ENCODE measurements around the gene PTRHD1. TPM values are rescaled to one million over a fixed set of nuclear protein-coding genes. Genes with fewer than 3 reads are reported as not detected.
A peak's percentile ranks its signal among the peaks of the same experiment; 100 is the strongest.
"Not testable (repeated sequence)": the region's sequence is repeated elsewhere in the genome, so short reads cannot be mapped to it uniquely, and the experiment has no call there.

Gene PTRHD1
- total RNA-seq, 4 donors from 2014 or later: 17.3 to 45.0 (median 37.3) TPM

- no peak for TF ChIP-seq POLR2A (IDR thresholded peaks at IDR 0.05)
- TF ChIP-seq, protein P1, sequence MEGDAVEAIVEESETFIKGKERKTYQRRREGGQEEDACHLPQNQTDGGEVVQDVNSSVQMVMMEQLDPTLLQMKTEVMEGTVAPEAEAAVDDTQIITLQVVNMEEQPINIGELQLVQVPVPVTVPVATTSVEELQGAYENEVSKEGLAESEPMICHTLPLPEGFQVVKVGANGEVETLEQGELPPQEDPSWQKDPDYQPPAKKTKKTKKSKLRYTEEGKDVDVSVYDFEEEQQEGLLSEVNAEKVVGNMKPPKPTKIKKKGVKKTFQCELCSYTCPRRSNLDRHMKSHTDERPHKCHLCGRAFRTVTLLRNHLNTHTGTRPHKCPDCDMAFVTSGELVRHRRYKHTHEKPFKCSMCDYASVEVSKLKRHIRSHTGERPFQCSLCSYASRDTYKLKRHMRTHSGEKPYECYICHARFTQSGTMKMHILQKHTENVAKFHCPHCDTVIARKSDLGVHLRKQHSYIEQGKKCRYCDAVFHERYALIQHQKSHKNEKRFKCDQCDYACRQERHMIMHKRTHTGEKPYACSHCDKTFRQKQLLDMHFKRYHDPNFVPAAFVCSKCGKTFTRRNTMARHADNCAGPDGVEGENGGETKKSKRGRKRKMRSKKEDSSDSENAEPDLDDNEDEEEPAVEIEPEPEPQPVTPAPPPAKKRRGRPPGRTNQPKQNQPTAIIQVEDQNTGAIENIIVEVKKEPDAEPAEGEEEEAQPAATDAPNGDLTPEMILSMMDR (IDR thresholded peaks at IDR 0.05 in 4 of 5, conservative IDR thresholded peaks at IDR 0.05 in 1 of 5): no peak
- H3K27ac ChIP-seq: no peak overlapping the region
These were observed 13.5 kb upstream of the PTRHD1 start for GRCh38 chr2:24806661-24807036.

DNA sequence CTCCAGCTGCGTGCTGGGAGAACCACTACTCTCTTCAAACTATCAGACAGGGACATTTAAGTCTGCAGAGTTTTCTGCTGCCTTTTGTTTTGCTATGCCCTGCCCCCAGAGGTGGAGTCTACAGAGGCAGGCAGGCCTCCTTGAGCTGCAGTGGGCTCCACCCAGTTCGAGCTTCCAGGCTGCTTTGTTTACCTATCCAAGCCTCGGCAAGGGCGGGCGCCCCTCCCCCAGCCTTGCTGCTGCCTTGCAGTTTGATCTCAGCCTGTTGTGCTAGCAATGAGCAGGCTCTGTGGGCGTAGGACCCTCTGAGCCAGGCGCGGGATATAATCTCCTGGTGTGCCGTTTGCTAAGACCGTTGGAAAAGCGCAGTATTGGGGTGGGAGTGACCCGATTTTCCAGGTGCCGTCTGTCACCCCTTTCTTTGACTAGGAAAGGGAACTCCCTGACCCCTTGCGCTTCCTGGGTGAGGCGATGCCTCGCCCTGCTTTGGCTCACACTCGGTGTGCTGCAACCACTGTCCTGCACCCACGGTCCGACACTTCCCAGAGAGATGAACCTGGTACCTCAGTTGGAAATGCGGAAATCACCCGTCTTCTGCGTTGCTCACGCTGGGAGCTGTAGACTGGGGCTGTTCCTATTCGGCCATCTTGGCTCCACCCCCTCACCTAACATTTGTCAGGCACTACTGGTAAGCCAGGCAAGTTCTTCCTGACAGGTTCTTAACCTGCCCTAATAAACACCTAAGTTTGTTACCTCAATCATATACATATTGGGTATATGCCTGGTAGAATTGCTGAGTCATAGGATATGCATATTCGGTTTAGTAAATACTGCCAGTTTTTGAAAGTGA, 12.8 kb upstream of the PTRHD1 start:
- H3K4me3 ChIP-seq; ATAC-seq; H3K4me1 ChIP-seq; in situ Hi-C loops (cut with MboI; ENCODE audit: low sequenced_read_pairs in 4 of 4); H3K9me3 ChIP-seq; H3K27me3 ChIP-seq; DNase-seq; H3K27ac ChIP-seq; intact Hi-C loops (cut with DNase I; ENCODE audit: low total_unique reads); H3K36me3 ChIP-seq: not testable (repeated sequence)

More at GRCh38 chr2:24806661-24807036, 13.5 kb upstream of the PTRHD1 start:
- DNase-seq: no peak
- in situ Hi-C loops (cut with MboI; ENCODE audit: low sequenced_read_pairs in 4 of 4): no loop called here
- Histone ChIP-seq H3K36me3 (no peaks in the 10 kb centered on the region), H3K27me3 (no peaks in the 10 kb centered on the region), H3K9me3 (no peaks in the 10 kb centered on the region), H3K4me3 (no peak overlapping the region), H3K4me1 (no peaks in the 10 kb centered on the region)
- ATAC-seq: no peak
- intact Hi-C loops (cut with DNase I; ENCODE audit: low total_unique reads): no loop called here

DNA sequence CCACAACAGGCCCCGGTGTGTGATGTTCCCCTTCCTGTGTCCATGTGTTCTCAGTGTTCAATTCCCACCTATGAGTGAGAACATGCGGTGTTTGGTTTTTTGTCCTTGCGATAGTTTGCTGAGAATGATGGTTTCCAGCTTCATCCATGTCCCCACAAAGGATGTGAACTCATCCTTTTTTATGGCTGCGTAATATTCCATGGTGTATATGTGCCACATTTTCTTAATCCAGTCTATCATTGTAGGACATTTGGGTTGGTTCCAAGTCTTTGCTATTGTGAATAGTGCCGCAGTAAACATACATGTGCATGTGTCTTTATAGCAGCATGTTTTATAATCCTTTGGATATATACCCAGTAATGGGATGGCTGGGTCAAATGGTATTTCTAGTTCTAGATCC, 7.3 kb upstream of the PTRHD1 start:
- H3K27ac ChIP-seq; H3K27me3 ChIP-seq; DNase-seq; H3K4me1 ChIP-seq; in situ Hi-C loops (cut with MboI; ENCODE audit: low sequenced_read_pairs in 4 of 4); ATAC-seq; H3K36me3 ChIP-seq; H3K9me3 ChIP-seq; intact Hi-C loops (cut with DNase I; ENCODE audit: low total_unique reads); H3K4me3 ChIP-seq: not testable (repeated sequence)

DNA sequence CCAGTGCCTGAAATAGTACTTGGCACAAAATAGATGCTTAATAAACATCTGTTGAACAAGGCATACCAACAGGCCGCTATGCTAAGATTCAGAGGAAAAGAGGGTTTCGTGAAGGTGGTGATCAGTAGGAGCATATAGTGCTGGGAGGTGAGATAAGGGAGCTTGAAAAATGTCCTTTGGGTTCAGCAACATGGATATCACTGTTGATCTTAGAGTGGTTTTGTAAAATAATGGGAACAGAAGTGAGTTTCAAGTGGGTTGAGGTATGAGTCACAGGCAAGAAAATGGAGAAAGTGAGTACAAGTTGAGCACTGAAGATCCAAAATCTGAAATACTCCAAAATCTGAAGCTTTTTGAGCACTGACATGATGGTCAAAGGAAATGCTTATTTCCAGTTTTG, 4.5 kb upstream of the PTRHD1 start:
- H3K9me3 ChIP-seq: no peaks in the 10 kb centered on the region
- ATAC-seq (no peak), DNase-seq (no peak)
- TF ChIP-seq POLR2A (IDR thresholded peaks at IDR 0.05): no peak
- TF ChIP-seq, protein P1 (IDR thresholded peaks at IDR 0.05 in 4 of 5, conservative IDR thresholded peaks at IDR 0.05 in 1 of 5): no peak
- peaks cover 8 to 11% of the 10 kb centered on the region in 2 donors for H3K4me1 ChIP-seq
- intact Hi-C loops (cut with DNase I; ENCODE audit: low total_unique reads) (no loop called here), in situ Hi-C loops (cut with MboI; ENCODE audit: low sequenced_read_pairs in 4 of 4) (loop anchor here in 1 of 4 donors (25.0 kb wide), 1 partner anchor 385 kb away; no protein-coding TSS in a partner anchor)
- no peak overlapping the region for H3K27ac ChIP-seq
- H3K27me3 ChIP-seq: no peaks in the 10 kb centered on the region
- H3K4me3 ChIP-seq: no peak overlapping the region
- H3K36me3 ChIP-seq: peaks cover 0 to 4% of the 10 kb centered on the region in 2 donors

DNA sequence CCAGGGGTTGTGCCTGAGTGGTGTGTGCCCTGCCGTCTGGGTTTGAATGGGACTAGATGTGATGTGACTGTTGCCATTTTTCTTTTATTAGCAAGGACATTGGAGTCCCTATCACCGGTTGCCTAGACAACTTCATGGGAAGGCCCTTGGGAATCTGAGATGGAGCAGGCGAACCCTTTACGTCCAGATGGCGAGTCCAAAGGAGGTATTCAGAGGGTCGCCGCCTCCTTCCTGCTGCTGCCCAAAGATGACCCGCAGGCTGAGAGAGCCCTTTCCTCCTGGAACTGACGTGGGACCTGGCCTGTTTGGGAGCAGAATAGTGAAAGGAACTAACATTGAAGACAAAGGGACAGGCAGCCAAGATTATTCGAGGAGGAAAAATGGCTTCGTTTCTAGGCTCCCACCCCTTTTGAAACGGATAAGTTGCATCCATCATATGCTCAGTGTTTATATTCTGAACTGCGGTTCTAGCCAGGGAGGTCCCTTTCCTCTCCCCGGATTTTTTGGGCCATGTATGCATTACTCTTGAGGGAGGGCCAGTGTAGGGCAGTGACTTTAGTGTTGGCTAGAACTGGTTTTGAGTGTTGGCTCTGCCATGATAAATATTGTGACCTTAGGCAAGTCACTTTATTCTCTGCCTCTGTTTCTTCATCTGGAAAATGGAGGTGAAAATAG, 707 bp upstream of the PTRHD1 start:
- TF ChIP-seq POLR2A (IDR thresholded peaks at IDR 0.05): no peak
- TF ChIP-seq, protein P1 (IDR thresholded peaks at IDR 0.05 in 4 of 5, conservative IDR thresholded peaks at IDR 0.05 in 1 of 5): no peak
- Histone ChIP-seq H3K4me3 (peak overlapping the region; percentile 67 to 94 (median 88)), H3K36me3 (no peaks in the 10 kb centered on the region), H3K4me1 (peaks cover 16 to 17% of the 10 kb centered on the region in 2 donors), H3K9me3 (no peaks in the 10 kb centered on the region), H3K27me3 (no peaks in the 10 kb centered on the region), H3K27ac (peak overlapping the region in 3 of 4 donors; percentile 95 to 99 (median 97))
- DNase-seq (no peak), ATAC-seq (no peak)
- intact Hi-C loops (cut with DNase I; ENCODE audit: low total_unique reads) (loop anchor here (2.0 to 5.0 kb wide), 2 partner anchors 52 to 303 kb away; partner anchors contain the start of gene NCOA1), in situ Hi-C loops (cut with MboI; ENCODE audit: low sequenced_read_pairs in 4 of 4) (loop anchor here in 1 of 4 donors (25.0 kb wide), 1 partner anchor 382 kb away; no protein-coding TSS in a partner anchor)
